Stimulated activated CD4-positive, alpha-beta T cell treated with anti-CD3 and anti-CD28 coated beads, Interleukin-1b, Interleukin-23, amount 100 ng/mL, for 1 hour (primary cell): Measurements from ENCODE around the gene NUS1.
"Not testable (repeated sequence)": the region's sequence is repeated elsewhere in the genome, so short reads cannot be mapped to it uniquely, and the experiment has no call there.

ENCODE experiments used
- DNase-seq, 2 donors: peaks; one replicate each; pipeline ENCODE4 v3.0.0-alpha.2; 2020; ENCODE audit warnings: low read depth in 2 of 2

Gene NUS1

GRCh38 chr6:117711369-117711768 lies 36.1 kb downstream of the NUS1 start:
- no peak for DNase-seq

DNA sequence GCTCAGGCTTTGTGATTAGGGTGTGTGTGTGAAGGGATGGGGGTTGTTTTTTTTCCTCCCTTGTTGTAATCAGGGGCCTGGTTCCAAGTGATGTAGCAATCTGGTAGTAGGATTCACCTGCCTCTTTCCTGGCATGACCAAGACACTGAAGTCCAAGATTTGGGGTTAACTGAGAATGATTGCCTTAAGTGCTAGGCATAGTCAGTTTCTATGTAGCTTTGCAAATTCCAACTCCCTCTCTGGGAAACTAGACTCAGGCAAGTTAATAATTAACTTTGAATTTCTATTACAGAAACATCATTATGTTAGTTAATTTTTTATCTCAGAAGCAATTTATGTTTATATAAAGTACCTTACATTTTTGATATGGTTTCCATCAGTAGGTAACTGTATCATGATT lies 43.6 kb downstream of the NUS1 start:
- DNase-seq = no peak

DNA sequence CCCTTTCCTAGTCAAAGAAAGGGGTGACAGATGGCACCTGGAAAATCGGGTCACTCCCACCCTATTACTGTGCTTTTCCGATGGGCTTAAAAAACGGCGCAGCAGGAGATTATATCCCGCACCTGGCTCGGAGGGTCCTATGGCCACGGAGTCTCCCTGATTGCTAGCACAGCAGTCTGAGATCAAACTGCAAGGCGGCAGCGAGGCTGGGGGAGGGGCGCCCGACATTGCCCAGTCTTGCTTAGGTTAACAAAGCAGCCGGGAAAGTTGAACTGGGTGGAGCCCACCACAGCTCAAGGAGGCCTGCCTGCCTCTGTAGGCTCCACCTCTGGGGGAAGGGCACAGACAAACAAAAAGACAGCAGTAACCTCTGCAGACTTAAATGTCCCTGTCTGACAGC lies 46.3 kb downstream of the NUS1 start:
- DNase-seq = not testable (repeated sequence)

DNA sequence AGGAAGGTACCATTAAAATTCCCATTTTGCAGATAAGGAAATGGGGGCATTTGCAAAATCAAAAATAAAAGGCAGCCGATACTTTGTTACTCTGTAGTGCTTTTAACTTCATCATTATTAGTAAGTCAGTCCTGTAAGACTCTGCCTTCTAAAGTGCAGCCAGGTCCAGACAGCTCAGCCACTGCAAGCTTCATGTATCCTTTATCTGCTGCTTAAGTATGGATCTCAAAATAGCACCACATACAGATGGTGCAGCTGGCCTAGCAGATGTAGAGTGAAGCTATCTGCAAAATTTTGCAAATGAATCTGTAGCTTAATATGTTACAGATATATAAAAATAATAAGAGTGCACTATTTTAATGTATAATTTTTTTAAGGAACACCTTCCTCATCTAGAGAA lies 53.4 kb downstream of the NUS1 start:
- DNase-seq = no peak

- no peak for DNase-seq
Observed at GRCh38 chr6:117729613-117730012, 54.3 kb downstream of the NUS1 start.

DNA sequence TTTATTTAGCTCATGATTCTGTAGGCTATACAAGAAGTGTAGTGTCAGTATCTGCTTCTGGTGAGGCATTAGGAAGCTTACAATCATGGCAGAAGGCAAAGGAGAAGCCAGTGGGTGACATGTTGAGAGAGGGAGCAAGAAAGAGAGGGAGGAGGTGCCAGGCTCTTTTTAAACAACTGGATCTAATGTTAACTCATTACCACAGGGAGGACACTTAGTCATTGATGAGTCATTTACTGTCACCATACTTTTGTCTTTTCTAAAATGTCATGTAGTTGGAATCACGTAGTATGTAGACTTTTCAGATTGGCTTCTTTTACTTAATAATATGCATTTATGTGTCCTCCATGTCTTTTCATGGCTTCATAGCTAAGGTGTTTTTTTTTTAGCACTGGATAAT lies 58.1 kb downstream of the NUS1 start:
- no peak for DNase-seq

DNA sequence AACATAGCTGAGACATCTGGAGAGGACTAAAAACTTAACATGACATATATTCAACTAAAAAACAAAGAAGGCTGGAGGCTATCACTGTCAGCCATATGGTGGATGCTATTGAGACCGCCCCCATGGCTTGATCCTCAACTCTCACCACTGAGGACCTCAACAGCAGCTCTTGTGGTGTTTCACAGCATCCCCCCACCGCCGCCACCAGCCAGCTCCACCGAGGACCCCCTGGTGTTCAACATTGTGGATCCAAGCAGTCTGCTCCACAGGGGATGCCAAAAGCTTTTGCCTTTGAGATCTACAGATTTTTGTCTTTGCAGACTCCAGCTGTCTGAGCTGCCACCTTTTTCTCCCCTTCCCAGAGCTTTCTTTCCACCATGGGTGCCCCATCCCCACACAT lies 64.6 kb downstream of the NUS1 start:
- no peak for DNase-seq

GRCh38 chr6:117740605-117741004 lies 65.3 kb downstream of the NUS1 start:
- DNase-seq = no peak

GRCh38 chr6:117750675-117751074 lies 75.4 kb downstream of the NUS1 start:
- DNase-seq = not testable (repeated sequence)
